Lower lobe of right lung (tissue), 2 donors: Measurements from ENCODE around the gene COL4A1. TPM values are rescaled to one million over a fixed set of nuclear protein-coding genes. Genes with fewer than 3 reads are reported as not detected.

Experiments
- ATAC-seq, 2 donors: fragments of 200-7000 bp; cut with Tn5 transposase; one replicate each; pipeline ENCODE4 v1.9.1; 2020 to 2022; ENCODE audit warnings: mild to moderate bottlenecking in 2 of 2, moderate library complexity in 2 of 2
- DNase-seq: peaks from one replicate; pipeline ENCODE4 v3.0.0-alpha.2; 2020
- H3K27ac ChIP-seq: fragments of 200-600 bp; one replicate; pipeline ENCODE4 v1.8.0; 2022
- H3K27me3 ChIP-seq: fragments of 200-600 bp; one replicate; pipeline ENCODE4 v1.8.0; 2022; ENCODE audit warnings: low read depth
- H3K36me3 ChIP-seq: fragments of 200-600 bp; one replicate; pipeline ENCODE4 v1.8.0; 2022; ENCODE audit warnings: mild to moderate bottlenecking
- H3K4me1 ChIP-seq: fragments of 200-600 bp; one replicate; pipeline ENCODE4 v1.8.0; 2022
- H3K4me3 ChIP-seq: fragments of 200-600 bp; one replicate; pipeline ENCODE4 v1.8.0; 2022; ENCODE audit warnings: mild to moderate bottlenecking
- H3K9me3 ChIP-seq: fragments of 200-600 bp; one replicate; pipeline ENCODE4 v1.8.0; 2022
- intact Hi-C: fragments of 100-400 bp; cut with DNase I; formaldehyde crosslinking; loops from one replicate; pipeline ENCODE4 v1.11.0; 2022
- total RNA-seq: library from RNA; stranded (reverse); fragmentation: NEBNext Ultra II Directional; extraction: Animal tissue kit (Norgen Biotek cat#: 25700); gene quantifications from one replicate; pipeline ENCODE4 v1.2.1, GENCODE V29; 2021
- TF ChIP-seq, protein P1 (sequence below): fragments of 200-600 bp; IDR thresholded peaks from one replicate; pipeline ENCODE4 v1.8.0; 2022; ENCODE audit warnings: antibody characterized with exemption, mild to moderate bottlenecking
- donor health status: DM: no; HTN: yes; CAD: no; lungs with severe emphysema.

Gene COL4A1
- total RNA-seq, 1 donor from 2014 or later: 161 TPM

DNA sequence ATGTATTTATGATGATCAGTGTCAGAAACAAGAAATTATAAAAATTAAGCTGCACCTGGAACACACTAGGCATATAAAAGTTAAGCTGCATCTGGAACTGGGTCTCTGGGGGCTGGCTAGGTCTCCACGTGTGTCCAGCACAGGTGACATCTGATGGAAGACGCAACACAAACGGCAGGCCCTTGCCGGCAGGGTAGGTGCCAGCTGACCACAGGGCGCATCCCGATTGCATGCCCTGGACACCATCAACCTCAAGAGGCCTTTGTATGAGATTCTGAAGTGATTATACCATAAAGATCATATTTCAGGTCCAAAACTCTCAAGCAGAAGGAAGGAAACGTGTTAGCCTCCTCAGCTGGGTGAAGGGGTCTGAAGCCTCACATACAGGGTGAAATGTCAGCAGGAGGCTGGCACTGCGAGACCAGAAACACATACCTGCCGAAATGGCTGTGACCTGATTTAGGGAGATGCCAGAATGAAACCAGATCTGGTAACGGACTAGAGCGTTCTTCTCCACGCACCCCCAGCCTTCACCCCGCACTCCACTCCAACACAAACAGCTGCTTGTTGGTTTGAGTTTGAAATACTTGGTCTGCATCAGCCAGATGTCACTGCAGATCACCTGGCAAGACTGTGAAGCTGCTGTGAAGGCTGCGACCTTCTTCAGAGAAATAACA lies 37.3 kb downstream of the COL4A1 start:
- Histone ChIP-seq H3K4me3 (no peak overlapping the region), H3K27ac (no peak overlapping the region), H3K36me3 (peaks cover 6% of the 10 kb centered on the region), H3K4me1 (peaks cover 32% of the 10 kb centered on the region), H3K27me3 (no peaks in the 10 kb centered on the region), H3K9me3 (no peaks in the 10 kb centered on the region)
- intact Hi-C loops: no loop called here
- DNase-seq: no peak
- TF ChIP-seq, protein P1, sequence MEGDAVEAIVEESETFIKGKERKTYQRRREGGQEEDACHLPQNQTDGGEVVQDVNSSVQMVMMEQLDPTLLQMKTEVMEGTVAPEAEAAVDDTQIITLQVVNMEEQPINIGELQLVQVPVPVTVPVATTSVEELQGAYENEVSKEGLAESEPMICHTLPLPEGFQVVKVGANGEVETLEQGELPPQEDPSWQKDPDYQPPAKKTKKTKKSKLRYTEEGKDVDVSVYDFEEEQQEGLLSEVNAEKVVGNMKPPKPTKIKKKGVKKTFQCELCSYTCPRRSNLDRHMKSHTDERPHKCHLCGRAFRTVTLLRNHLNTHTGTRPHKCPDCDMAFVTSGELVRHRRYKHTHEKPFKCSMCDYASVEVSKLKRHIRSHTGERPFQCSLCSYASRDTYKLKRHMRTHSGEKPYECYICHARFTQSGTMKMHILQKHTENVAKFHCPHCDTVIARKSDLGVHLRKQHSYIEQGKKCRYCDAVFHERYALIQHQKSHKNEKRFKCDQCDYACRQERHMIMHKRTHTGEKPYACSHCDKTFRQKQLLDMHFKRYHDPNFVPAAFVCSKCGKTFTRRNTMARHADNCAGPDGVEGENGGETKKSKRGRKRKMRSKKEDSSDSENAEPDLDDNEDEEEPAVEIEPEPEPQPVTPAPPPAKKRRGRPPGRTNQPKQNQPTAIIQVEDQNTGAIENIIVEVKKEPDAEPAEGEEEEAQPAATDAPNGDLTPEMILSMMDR: no peak
- ATAC-seq: no peak

DNA sequence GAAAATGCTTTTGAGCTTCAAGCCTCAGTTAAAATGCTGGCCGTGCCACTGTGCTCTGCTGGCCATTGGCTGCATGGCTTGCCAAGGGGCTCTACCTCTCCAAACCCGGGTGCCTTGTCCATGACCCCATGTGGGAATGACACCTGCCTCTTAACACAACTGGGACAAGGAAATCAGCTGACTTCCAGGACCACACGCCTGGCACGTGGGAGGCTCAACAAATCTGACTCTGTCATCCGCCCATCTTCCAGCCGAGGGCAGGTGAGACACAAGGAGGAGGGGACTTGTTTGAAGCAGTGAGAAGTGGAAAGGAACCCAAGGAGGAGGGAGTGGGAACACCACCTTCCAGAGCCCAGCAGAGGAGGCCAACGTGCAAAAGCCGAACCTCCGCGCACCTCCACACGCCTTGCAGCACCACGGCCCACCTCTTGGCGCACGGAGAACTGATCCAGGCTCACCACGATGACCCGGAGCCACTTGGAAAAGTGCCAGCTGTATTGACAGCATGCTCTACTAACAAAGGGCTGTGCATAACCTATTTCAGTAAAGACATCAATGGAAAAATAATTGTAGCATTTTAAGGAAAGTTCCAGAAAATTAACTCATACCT lies 38.3 kb downstream of the COL4A1 start:
- H3K36me3 ChIP-seq: peaks cover 6% of the 10 kb centered on the region
- H3K27me3 ChIP-seq: no peaks in the 10 kb centered on the region
- H3K27ac ChIP-seq: no peak overlapping the region
- ATAC-seq (no peak), DNase-seq (no peak)
- H3K4me3 ChIP-seq: no peak overlapping the region
- TF ChIP-seq, protein P1: no peak
- intact Hi-C loops: no loop called here
- H3K9me3 ChIP-seq: no peaks in the 10 kb centered on the region
- peaks cover 30% of the 10 kb centered on the region for H3K4me1 ChIP-seq

DNA sequence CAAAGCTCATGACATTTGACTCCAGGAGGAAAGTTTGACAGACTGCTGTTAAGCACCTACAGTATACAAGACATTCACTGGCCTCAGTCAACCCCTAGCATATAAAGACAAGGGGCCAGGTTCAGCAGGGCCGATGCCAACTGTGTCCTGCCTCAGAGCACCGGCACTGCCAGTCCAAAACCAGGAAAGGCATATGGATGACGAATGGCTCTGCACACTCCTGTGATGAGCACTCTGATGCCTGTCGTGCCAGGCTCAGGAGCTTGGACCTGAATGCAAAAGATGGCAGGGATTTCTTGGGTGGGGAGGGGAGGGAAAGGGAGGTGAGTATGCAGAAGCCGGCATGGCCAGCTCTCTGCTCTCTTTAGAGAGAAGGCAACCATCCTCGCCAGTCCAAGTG lies 38.9 kb downstream of the COL4A1 start:
- peaks cover 34% of the 10 kb centered on the region for H3K4me1 ChIP-seq
- DNase-seq (no peak), ATAC-seq (no peak)
- H3K36me3 ChIP-seq: peaks cover 6% of the 10 kb centered on the region
- TF ChIP-seq, protein P1: no peak
- H3K27ac ChIP-seq: no peak overlapping the region
- no peak overlapping the region for H3K4me3 ChIP-seq
- intact Hi-C loops: no loop called here
- H3K27me3 ChIP-seq: no peaks in the 10 kb centered on the region
- H3K9me3 ChIP-seq: no peaks in the 10 kb centered on the region

DNA sequence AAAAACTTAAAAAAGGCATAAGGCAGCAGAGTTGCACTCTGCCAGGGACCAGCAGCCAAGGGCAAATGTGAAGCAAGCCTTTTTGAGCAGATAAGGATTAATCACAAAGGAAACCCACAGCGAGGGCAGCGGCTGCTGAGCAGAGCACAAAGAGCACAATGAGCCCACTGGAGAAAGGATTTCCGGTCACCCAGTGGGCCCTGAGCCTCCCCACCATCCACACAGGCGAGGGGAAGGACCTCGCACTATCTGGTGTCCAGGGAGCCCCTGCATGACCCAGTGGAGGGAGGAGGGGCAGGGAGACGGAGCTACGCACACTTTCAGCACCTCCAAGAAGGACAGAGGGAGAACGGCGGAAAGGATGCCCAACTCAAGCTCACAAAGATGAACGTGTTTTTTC lies 40.0 kb downstream of the COL4A1 start:
- no peaks in the 10 kb centered on the region for H3K27me3 ChIP-seq
- intact Hi-C loops: no loop called here
- H3K4me3 ChIP-seq: no peak overlapping the region
- no peaks in the 10 kb centered on the region for H3K36me3 ChIP-seq
- peaks cover 45% of the 10 kb centered on the region for H3K4me1 ChIP-seq
- H3K27ac ChIP-seq: no peak overlapping the region
- no peaks in the 10 kb centered on the region for H3K9me3 ChIP-seq
- TF ChIP-seq, protein P1: no peak
- peak in 1 of 2 donors; percentile 14 for ATAC-seq
- no peak for DNase-seq

DNA sequence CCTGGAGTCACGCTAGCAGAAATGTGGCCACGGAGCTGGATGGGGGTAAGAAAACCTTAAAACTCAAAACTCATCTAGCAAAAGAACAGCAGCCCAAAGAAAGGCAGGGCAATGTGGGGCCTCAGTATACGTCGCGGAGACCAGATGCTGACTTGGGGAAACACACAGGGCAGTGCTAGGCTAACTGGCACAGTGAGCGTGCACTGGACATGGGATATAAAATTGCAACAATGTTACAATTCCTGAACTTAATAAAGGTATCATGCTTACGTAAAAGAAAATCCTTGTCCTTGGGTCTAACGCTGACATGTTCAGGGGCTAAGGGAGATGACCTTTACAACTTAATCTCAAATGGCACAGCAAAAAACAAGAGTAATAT lies 40.5 kb downstream of the COL4A1 start:
- Histone ChIP-seq H3K4me3 (no peak overlapping the region), H3K27ac (peak overlapping the region; percentile 42), H3K4me1 (peaks cover 50% of the 10 kb centered on the region), H3K36me3 (no peaks in the 10 kb centered on the region), H3K9me3 (no peaks in the 10 kb centered on the region), H3K27me3 (no peaks in the 10 kb centered on the region)
- TF ChIP-seq, protein P1: no peak
- DNase-seq (no peak), ATAC-seq (no peak)
- intact Hi-C loops: no loop called here
